ENCODE results near the gene VWA8. TPM values are rescaled to one million over a fixed set of nuclear protein-coding genes. Genes with fewer than 3 reads are reported as not detected.

Gene VWA8
- total and polyA plus RNA-seq, 2 of the 8 experiments (the other 6 are each of a cell fraction or from before 2014, with no cell fraction given), result 5.9 to 19.6 TPM

- H3K79me2 ChIP-seq (ENCODE audit: control insufficient read depth in 1 of 2, insufficient read depth in 2 of 2, low read length in 2 of 2), result no peaks in the 10 kb centered on the region
- no peak overlapping the region for H3K4me2 ChIP-seq (ENCODE audit: insufficient read depth in 1 of 2, low read depth in 2 of 2, low read length in 2 of 2)
- DNase-seq (ENCODE audit: low read depth in 1 of 2, low spot score in 2 of 2) (no peak), FAIRE-seq (no peak)
- no peak overlapping the region for H3K14ac ChIP-seq (ENCODE audit: insufficient read length)
- H3K18ac ChIP-seq (ENCODE audit: extremely low read depth, low read length), result no peak overlapping the region
- H2AFZ ChIP-seq (ENCODE audit: low read length), result no peak overlapping the region
- ChIA-PET POLR2A (ENCODE audit: partially characterized antibody) (no interaction called here), CTCF (ENCODE audit: partially characterized antibody) (interaction anchor here (1.3 kb wide), 1 partner anchor 10 kb away, joined by 4 read pairs; no protein-coding TSS in a partner anchor)
- H3K27ac ChIP-seq (ENCODE audit: low read depth, low read length), result no peak overlapping the region
- no peak overlapping the region for H2BK12ac ChIP-seq (ENCODE audit: low read depth, low read length)
- no peak overlapping the region for H2BK15ac ChIP-seq (ENCODE audit: low read length)
- WGBS, 2 experiments (ENCODE audit: extremely low coverage in 1 of 2, insufficient coverage in 1 of 2, insufficient read length in 1 of 2, insufficient replicate concordance in 2 of 2, low coverage in 1 of 2, low lambda C conversion rate in 2 of 2, missing lambda C conversion rate in 1 of 2), result 95% methylated on average over 7 of the region's 7 CpGs; no CpG with 5 or more reads in 1 of the 2 experiments
- H4K8ac ChIP-seq (ENCODE audit: extremely low read depth, insufficient read depth, low read length), result no peak overlapping the region
- H3K4ac ChIP-seq (replicated peaks; ENCODE audit: insufficient read length, low read depth, low read length), result no peak overlapping the region
- no peak overlapping the region for H2BK120ac ChIP-seq (replicated peaks; ENCODE audit: low read depth, low read length)
- no peak overlapping the region for H3K23ac ChIP-seq (ENCODE audit: insufficient read length)
- H2BK5ac ChIP-seq (ENCODE audit: low read depth, low read length), result no peak overlapping the region
- no peaks in the 10 kb centered on the region for H3K79me1 ChIP-seq (ENCODE audit: low read depth, low read length)
- H3K9ac ChIP-seq (replicated peaks in 1 of 4; ENCODE audit: extremely low read depth in 1 of 4, low read depth in 3 of 4, low read length in 3 of 4), result no peak overlapping the region
- H2BK20ac ChIP-seq (ENCODE audit: low read length), result no peak overlapping the region
- no peak overlapping the region for H4K91ac ChIP-seq (replicated peaks; ENCODE audit: insufficient read length, low read length)
- H3K4me3 ChIP-seq (ENCODE audit: extremely low read depth in 1 of 4, insufficient read depth in 2 of 4, low read depth in 3 of 4, low read length in 4 of 4), result no peak overlapping the region
- no peaks in the 10 kb centered on the region; a peak in 1 of 8 replicates for H3K36me3 ChIP-seq (ENCODE audit: control insufficient read depth in 2 of 4, insufficient read depth in 4 of 4, low read length in 3 of 4)
- H3K27me3 ChIP-seq (replicated peaks in 1 of 4; ENCODE audit: control insufficient read depth in 3 of 4, extremely low read depth in 1 of 4, insufficient read depth in 3 of 4, low read length in 3 of 4), result no peaks in the 10 kb centered on the region
- no peaks in the 10 kb centered on the region for H3K4me1 ChIP-seq (replicated peaks in 1 of 4; ENCODE audit: control insufficient read depth in 3 of 4, insufficient read depth in 4 of 4, low read length in 3 of 4)
- no peak overlapping the region for H3K56ac ChIP-seq (replicated peaks; ENCODE audit: insufficient read length, low read depth, low read length)
- H3K23me2 ChIP-seq (ENCODE audit: low read depth, low read length), result no peaks in the 10 kb centered on the region
- H3K9me3 ChIP-seq (ENCODE audit: insufficient read depth in 2 of 2, low read depth in 1 of 2, low read length in 1 of 2), result no peaks in the 10 kb centered on the region
- H4K20me1 ChIP-seq (replicated peaks in 1 of 2; ENCODE audit: control insufficient read depth in 1 of 2, insufficient read depth in 2 of 2, low read length in 2 of 2), result no peaks in the 10 kb centered on the region
- H2AK5ac ChIP-seq (ENCODE audit: low read depth, low read length), result no peak overlapping the region
- no peak overlapping the region for H4K5ac ChIP-seq (ENCODE audit: insufficient read length, low read depth, low read length)
- TF ChIP-seq CREB1 (IDR thresholded peaks at IDR 0.05) (no peak), SIRT6 (IDR thresholded peaks at IDR 0.05; ENCODE audit: low read length) (no peak), NRF1 (IDR thresholded peaks at IDR 0.05; ENCODE audit: low read depth, low read length) (no peak), SP1 (IDR thresholded peaks at IDR 0.05; ENCODE audit: low read depth, low read length) (no peak), POU5F1 (IDR thresholded peaks at IDR 0.05; ENCODE audit: low read depth, low read length) (no peak), FOSL1 (IDR thresholded peaks at IDR 0.05; ENCODE audit: insufficient read depth, low read depth, low read length) (no peak), CBX5 (IDR thresholded peaks at IDR 0.05; ENCODE audit: low read depth, low read length) (no peak), RBBP5 (IDR thresholded peaks at IDR 0.05; ENCODE audit: borderline replicate concordance, low read depth, low read length) (no peak), JUN (IDR thresholded peaks at IDR 0.05; ENCODE audit: low read depth, low read length) (no peak), BACH1 (IDR thresholded peaks at IDR 0.05; ENCODE audit: low read length) (no peak), BRCA1 (IDR thresholded peaks at IDR 0.05; ENCODE audit: low read depth, low read length) (no peak), NANOG (IDR thresholded peaks at IDR 0.05; ENCODE audit: insufficient read depth, low read depth, low read length, poor library complexity, severe bottlenecking) (no peak), SIN3A (conservative IDR thresholded peaks at IDR 0.05 in 1 of 2, IDR thresholded peaks at IDR 0.05 in 1 of 2; ENCODE audit: low read depth in 1 of 2, low read length in 2 of 2) (no peak), YY1 (IDR thresholded peaks at IDR 0.05; ENCODE audit: low read depth, low read length) (no peak), EP300 (IDR thresholded peaks at IDR 0.05; ENCODE audit: borderline replicate concordance in 1 of 2, low read depth in 2 of 2, low read length in 2 of 2) (no peak)
Observed at GRCh38 chr13:41520016-41520659, 440.8 kb downstream of the VWA8 start.
